ENCODE results near the gene AMIGO1.

The AMIGO1 gene

GRCh38 chr1:109535481-109535880, 26.0 kb upstream of the AMIGO1 start:
- TF ChIP-seq CTCF (IDR thresholded peaks at IDR 0.05; ENCODE audit: insufficient read depth, low read length, poor library complexity, severe bottlenecking), result no peak
- no peak overlapping the region for H3K4me3 ChIP-seq (replicated peaks; ENCODE audit: low read depth, low read length)
- no peak for DNase-seq (ENCODE audit: extremely low read depth, insufficient read length)
- H3K36me3 ChIP-seq (ENCODE audit: control insufficient read depth, insufficient read depth, low read length), result no peaks in the 10 kb centered on the region
- no peaks in the 10 kb centered on the region for H3K27me3 ChIP-seq (replicated peaks; ENCODE audit: control insufficient read depth, insufficient read depth, low read length)

GRCh38 chr1:109534307-109534858, 24.9 kb upstream of the AMIGO1 start:
- Histone ChIP-seq H3K27me3 (replicated peaks; ENCODE audit: control insufficient read depth, insufficient read depth, low read length) (no peaks in the 10 kb centered on the region), H3K4me3 (replicated peaks; ENCODE audit: low read depth, low read length) (no peak overlapping the region), H3K36me3 (ENCODE audit: control insufficient read depth, insufficient read depth, low read length) (no peaks in the 10 kb centered on the region)
- no peak for DNase-seq (ENCODE audit: extremely low read depth, insufficient read length)
- no peak for TF ChIP-seq CTCF (IDR thresholded peaks at IDR 0.05; ENCODE audit: insufficient read depth, low read length, poor library complexity, severe bottlenecking)

GRCh38 chr1:109532365-109533136, 23.0 kb upstream of the AMIGO1 start:
- Histone ChIP-seq H3K27me3 (replicated peaks; ENCODE audit: control insufficient read depth, insufficient read depth, low read length) (no peaks in the 10 kb centered on the region), H3K4me3 (replicated peaks; ENCODE audit: low read depth, low read length) (peak overlapping the region; percentile 49)

GRCh38 chr1:109531826-109532364, 22.4 kb upstream of the AMIGO1 start:
- TF ChIP-seq CTCF (IDR thresholded peaks at IDR 0.05; ENCODE audit: insufficient read depth, low read length, poor library complexity, severe bottlenecking), result no peak
- H3K4me3 ChIP-seq (replicated peaks; ENCODE audit: low read depth, low read length), result no peak overlapping the region
- H3K27me3 ChIP-seq (replicated peaks; ENCODE audit: control insufficient read depth, insufficient read depth, low read length), result no peaks in the 10 kb centered on the region
- H3K36me3 ChIP-seq (ENCODE audit: control insufficient read depth, insufficient read depth, low read length), result no peaks in the 10 kb centered on the region
- no peak for DNase-seq (ENCODE audit: extremely low read depth, insufficient read length)

More at GRCh38 chr1:109532365-109533136, 23.0 kb upstream of the AMIGO1 start:
- DNase-seq (ENCODE audit: extremely low read depth, insufficient read length), result peak; percentile 70
- TF ChIP-seq CTCF (IDR thresholded peaks at IDR 0.05; ENCODE audit: insufficient read depth, low read length, poor library complexity, severe bottlenecking), result peak; percentile 97
- no peaks in the 10 kb centered on the region for H3K36me3 ChIP-seq (ENCODE audit: control insufficient read depth, insufficient read depth, low read length)

- TF ChIP-seq CTCF (IDR thresholded peaks at IDR 0.05; ENCODE audit: insufficient read depth, low read length, poor library complexity, severe bottlenecking), result no peak
- Histone ChIP-seq H3K27me3 (replicated peaks; ENCODE audit: control insufficient read depth, insufficient read depth, low read length) (no peaks in the 10 kb centered on the region), H3K4me3 (replicated peaks; ENCODE audit: low read depth, low read length) (no peak overlapping the region), H3K36me3 (ENCODE audit: control insufficient read depth, insufficient read depth, low read length) (no peaks in the 10 kb centered on the region)
- DNase-seq (ENCODE audit: extremely low read depth, insufficient read length), result no peak
These were observed 21.9 kb upstream of the AMIGO1 start for GRCh38 chr1:109531380-109531779.
